GM21529 (cell line): Measurements from ENCODE around the gene GAGE10.
A peak's percentile ranks its signal among the peaks of the same experiment; 100 is the strongest.

ENCODE experiments used
- ATAC-seq: cut with Tn5 transposase; IDR thresholded peaks from one replicate; pipeline ENCODE4 v1.9.1; 2021; ENCODE audit not compliant: unreplicated experiment

Gene GAGE10, protein sequence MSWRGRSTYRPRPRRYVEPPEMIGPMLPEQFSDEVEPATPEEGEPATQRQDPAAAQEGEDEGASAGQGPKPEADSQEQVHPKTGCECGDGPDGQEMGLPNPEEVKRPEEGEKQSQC

DNA sequence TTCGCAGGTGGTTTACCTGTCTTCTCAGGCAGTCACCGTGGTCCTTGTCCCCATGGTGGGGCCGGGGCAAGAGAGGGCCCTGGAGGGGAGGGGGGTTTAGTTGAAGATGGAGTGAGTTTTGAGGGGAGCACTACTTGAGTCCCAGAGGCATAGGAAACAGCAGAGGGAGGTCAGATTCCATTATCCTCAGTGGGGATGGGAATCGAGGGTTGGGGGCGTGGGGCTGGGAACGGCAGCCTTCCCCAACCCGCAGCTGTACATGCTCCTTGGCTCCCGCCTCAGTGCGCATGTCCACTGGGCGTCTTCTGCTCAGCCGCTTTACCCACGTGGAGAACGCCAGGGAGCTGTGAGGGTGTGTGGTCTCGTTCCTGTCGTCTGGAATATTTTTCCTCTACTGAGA lies at the start of gene GAGE10:
Gene GAGE10, plus strand, starts transcription at position 301 of the 400 bp plus-strand sequence. CDS start 1,214 bp downstream, outside the sequence.
- ATAC-seq, result no peak

- no peak for ATAC-seq
These were observed 48.8 kb upstream of the GAGE10 start for GRCh38 chrX:49254639-49255038.

- ATAC-seq, result no peak
These were observed 47.0 kb upstream of the GAGE10 start for GRCh38 chrX:49256268-49256995.

DNA sequence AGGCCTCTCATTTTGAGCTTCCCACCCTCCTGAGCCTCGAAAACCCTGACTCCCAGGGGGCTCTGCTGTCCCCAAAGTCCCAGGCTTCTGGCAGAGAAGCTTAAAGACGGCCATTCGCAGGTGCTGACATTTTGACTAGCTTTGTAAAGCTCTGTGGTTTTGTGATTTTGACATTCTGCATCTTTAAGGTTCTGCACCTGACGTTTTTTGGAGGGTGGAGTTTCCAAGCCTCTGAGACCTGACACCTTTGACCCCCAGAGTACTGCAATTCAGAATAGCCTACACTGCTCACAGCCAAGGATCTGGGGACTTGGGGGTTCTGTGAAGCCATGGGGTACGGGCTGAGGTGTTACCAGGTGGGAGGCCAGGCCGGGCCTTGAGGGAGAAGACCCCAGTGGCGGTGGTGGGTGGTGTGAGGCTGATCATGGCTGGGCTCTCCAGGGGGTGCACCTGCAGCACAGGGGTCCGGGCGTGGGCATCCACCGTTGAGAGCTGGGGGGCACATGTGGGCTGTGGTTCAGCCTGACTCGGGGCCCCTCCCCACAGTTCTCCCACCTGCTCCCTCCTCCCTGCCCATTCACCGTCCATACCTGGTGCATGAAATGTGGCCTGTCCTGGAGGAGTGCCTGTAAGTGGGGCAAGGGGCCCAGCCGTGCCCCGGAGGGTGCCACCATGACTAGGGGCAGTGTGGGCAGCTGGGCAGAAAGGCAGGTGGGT lies 46.2 kb upstream of the GAGE10 start:
- ATAC-seq, result no peak

DNA sequence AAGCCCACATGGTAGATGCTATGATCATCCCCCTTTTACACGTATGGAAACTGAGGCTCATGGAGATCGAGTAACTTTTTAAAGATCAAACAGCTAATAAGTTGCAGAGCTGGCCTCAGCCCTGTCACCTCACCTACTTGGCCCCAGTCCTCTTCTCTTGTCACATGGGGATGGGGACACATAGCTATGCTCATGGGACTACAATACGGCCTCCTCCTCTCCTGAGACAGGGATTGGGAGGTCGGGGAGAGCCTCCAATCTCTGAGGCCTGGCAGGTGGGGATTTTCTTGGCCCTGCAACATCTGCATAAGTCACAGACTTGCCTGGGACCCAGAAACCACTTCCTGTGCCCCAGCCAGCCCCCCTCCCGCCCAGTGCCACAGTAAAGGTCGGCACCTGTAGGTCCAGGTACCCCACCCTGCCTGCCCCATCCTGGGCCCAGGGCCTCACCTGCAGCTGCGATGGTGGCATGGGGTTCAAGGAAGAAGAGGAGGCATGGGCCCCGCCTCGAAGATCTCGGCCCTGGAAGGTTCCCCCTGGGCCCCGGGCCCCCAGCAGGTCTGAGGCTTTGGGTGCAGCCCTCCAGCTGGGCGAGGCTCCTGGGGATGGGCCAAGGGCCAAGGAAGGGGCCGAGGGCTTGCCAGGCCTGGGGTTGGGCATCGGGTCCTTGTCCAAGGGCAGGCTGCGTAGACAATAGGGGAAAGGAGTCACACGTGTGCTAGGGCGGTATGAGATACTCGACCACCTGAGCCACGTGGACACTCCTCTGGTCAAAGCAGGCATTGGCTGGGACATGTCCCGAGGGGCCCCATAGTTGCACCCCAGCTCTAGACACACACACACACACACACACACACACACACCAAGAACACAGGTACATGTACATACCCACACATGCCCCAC lies 45.3 kb upstream of the GAGE10 start:
- ATAC-seq, result no peak

DNA sequence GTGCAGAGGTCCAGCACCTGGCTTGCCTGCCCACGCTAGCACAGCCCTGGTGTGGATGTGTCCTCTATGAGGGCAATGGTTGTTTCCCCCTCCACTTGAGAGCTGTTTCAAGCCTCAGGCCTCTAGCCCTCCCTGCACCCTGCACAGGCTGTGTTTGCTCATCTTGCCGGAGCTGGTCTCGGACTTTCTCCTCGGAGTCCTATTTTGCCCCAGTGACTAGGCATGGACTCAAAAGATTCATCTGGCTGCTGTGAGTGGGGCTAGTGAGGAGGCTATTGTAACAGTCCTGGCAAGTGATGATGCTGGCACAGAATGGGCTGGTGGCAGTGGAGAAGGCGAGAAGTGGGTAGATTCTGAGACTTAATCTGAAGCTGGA lies 44.7 kb upstream of the GAGE10 start:
- no peak for ATAC-seq

- ATAC-seq, result no peak
These were observed 43.0 kb upstream of the GAGE10 start for GRCh38 chrX:49260221-49260985.

GRCh38 chrX:49262603-49263002 lies 40.8 kb upstream of the GAGE10 start:
- no peak for ATAC-seq

DNA sequence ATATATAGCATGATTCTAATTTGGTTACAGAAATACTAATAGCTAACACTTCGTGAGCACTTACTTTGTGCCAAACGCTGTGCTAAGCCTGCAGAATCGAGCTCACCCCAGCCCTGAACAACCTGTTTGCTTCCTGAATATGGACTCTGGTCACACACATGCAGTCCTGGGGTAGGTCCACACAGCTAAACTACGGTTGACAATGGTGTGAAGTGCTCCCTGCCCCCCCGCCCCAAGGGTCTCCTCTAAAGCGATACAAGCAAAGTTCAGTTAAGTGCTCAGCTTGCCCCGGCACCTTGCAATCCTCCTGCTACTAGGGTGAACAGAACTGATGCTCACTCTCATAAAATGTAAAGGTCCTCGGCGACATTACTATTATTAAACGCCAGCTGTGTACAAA lies 39.8 kb upstream of the GAGE10 start:
- ATAC-seq, result no peak

DNA sequence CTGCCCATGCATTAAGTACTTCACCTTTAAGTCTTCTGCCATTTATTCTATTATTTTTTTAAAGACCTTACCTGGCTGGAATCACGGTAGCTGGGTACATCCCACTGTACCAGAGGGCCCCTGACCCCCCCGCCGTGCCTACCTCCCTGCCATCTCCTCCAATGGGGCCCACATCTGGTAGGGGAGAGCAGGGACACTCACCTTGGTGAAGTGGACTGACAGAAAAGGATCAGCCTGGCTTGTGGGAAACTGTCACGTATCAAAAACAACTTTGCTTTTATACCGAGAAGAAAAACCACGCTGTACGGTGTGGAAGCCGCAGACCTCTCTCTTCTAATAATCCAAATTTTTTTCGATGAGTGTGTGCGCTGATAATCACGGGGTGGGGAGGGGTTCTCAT lies 39.0 kb upstream of the GAGE10 start, which contains the start of gene FOXP3:
Gene FOXP3, minus strand, starts transcription at position 251 of the 400 bp plus-strand sequence. CDS start 6,205 bp downstream, outside the sequence.
- no peak for ATAC-seq

- ATAC-seq, result no peak
These were observed 36.7 kb upstream of the GAGE10 start for GRCh38 chrX:49266523-49267445.

DNA sequence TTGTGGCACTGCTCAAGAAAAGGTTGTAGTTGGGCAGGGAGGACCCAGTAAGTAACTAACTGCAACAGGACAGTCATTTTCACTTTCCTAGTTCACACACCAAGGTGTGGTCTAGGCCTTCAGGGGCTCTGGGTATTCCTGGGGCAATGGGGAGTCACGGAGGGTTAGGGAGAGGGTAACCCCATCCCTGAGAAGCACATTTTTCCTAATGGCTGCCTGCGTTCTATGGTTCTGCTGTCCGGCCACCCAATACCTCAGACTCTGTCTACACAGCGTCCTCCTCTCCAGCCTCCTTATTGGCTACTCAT lies 34.8 kb upstream of the GAGE10 start:
- no peak for ATAC-seq

- peak; percentile 84 for ATAC-seq
These were observed 34.3 kb upstream of the GAGE10 start for GRCh38 chrX:49269010-49269766.

DNA sequence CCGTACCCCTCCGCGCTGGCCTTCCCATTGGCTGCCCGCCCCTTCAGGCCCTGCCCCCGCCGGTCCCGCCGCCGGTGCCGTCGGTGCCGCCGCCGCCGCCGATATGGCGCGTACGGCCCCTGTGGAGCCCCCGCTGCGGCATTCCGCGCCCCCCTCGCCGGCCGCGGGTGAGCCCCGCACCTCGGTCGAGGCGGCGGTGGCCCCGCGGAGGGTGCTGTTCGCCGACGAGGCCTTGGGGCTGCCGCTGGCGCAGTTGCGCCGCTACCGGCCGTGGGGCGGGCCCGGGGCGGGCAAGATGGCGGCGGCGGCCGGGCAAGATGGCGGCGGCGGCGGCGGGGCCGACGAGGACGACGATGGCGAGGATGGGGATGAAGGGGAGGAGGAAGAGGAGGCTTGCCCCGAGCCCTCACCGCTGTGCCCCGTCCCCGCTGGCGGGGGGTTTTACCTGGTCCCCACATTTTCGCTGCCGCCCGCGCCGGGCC lies 33.6 kb upstream of the GAGE10 start, which contains the start of gene PPP1R3F:
Gene PPP1R3F, plus strand, starts transcription at position 27 of the 482 bp plus-strand sequence. Its CDS starts 77 bp downstream, at position 104.
- ATAC-seq, result peak; percentile 15

DNA sequence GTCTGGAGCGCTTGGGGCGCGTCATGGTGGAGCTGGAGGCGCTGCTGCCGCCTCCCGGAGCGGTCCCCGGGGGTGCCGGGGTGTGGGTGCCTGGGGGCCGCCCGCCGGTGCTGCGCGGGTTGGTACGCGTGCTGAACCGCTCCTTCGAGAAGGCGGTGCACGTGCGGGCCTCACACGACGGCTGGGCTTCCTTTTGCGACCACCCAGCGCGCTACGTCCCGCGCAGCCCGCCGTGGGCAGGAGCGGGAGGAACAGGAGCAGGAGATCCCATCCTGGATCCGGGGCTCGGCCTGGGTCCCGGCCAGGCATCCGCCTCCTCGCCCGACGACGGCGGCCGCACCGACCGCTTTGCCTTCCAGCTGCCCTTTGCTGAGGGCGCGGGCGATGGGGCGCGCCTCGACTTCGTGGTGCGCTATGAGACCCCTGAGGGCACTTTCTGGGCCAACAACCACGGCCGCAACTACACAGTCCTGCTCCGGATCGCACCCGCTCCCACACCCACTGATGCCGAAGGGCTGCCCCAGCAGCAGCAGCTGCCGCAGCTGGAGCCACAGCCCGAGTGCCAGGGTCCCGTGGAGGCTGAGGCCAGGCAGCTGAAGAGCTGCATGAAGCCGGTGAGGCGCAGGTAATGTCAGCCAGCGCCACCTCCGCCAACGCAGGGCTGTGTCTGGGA lies 33.1 kb upstream of the GAGE10 start:
- no peak for ATAC-seq

DNA sequence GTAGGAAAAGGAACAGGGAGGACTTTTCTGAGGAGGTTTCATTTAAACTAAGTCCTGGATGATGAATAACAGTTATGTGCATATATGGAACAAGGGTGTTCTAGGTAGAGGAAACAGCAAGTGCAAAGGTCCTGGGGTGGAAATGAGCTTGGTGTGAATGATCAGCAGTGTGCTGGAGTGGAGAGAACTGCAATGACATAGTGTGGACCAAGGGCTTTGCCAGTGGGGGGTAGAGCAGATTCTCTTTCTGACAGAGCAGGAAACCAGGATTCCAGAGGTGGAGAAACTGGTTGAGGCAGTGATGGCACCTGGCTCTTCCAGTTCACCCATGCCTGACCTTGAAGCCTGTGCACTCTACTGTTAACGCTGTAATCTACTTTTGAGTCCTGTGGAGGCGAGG lies 32.1 kb upstream of the GAGE10 start:
- ATAC-seq, result no peak

DNA sequence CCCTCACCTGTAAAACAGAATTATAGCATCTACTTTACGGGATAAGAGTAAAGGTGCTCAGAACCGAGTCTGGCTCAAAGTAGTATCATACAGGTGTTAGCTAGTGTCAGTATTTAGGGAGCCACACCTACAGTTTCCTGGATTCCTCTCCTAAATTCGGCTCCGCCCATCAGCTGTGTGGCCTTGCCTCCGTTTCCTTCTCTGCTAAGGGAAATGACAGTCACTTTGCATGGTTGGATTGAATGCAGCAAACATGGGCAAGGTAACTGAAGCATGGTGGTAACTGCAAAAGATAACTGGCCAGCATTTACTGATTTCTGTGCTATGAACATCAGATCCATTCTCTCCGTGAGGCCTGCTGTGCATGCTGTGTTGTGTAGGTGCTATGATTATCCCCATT lies 31.0 kb upstream of the GAGE10 start:
- no peak for ATAC-seq

GRCh38 chrX:49273181-49273727 lies 30.2 kb upstream of the GAGE10 start:
- ATAC-seq, result no peak
